HEK293 (cell line): Measurements from ENCODE around the gene GMEB2.
"Not testable (repeated sequence)": the region's sequence is repeated elsewhere in the genome, so short reads cannot be mapped to it uniquely, and the experiment has no call there.

Experiments used
- CTCF ChIP-seq: fragments of 450-650 bp; formaldehyde crosslinking; IDR thresholded peaks from 2 replicates; pipeline ENCODE4 v1.5.1; 2016; ENCODE audit warnings: missing biosample characterization, missing genetic modification characterization
- GLI2 ChIP-seq: fragments of 450-650 bp; formaldehyde crosslinking; IDR thresholded peaks from 2 replicates; pipeline ENCODE4; 2017; ENCODE audit warnings: missing biosample characterization, missing genetic modification characterization, low read depth, borderline replicate concordance
- KLF16 ChIP-seq: fragments of 450-650 bp; formaldehyde crosslinking; IDR thresholded peaks from 2 replicates; pipeline ENCODE4 v1.5.1; 2017; ENCODE audit warnings: missing biosample characterization, missing genetic modification characterization
- PBX3 ChIP-seq: sonication (generic); formaldehyde crosslinking; IDR thresholded peaks from 2 replicates; pipeline ENCODE4 v1.8.1; 2022; ENCODE audit warnings: mild to moderate bottlenecking, moderate library complexity, missing genetic modification reagents
- ZEB2 ChIP-seq: fragments of 450-650 bp; formaldehyde crosslinking; IDR thresholded peaks from 2 replicates; pipeline ENCODE4 v1.5.1; 2016; ENCODE audit warnings: missing biosample characterization, missing genetic modification characterization
- ZNF138 ChIP-seq: fragments of 450-650 bp; formaldehyde crosslinking; IDR thresholded peaks from 2 replicates; pipeline ENCODE4 v1.5.1; 2016; ENCODE audit warnings: missing biosample characterization, missing genetic modification characterization, borderline replicate concordance
- ZNF510 ChIP-seq: fragments of 450-650 bp; formaldehyde crosslinking; IDR thresholded peaks from 2 replicates; pipeline ENCODE4 v1.5.1; 2018; ENCODE audit warnings: mild to moderate bottlenecking, missing genetic modification characterization, missing biosample characterization; ENCODE audit not compliant: insufficient replicate concordance
- TF ChIP-seq, protein P1 (sequence below): fragments of 450-650 bp; formaldehyde crosslinking; IDR thresholded peaks from 2 replicates; pipeline ENCODE4 v1.5.1; 2016; ENCODE audit warnings: missing biosample characterization, missing genetic modification characterization
- TF ChIP-seq, protein P2 (sequence below): fragments of 450-650 bp; formaldehyde crosslinking; IDR thresholded peaks from 2 replicates; pipeline ENCODE4 v1.5.1; 2017; ENCODE audit warnings: missing biosample characterization, mild to moderate bottlenecking, missing genetic modification characterization, moderate library complexity
- TF ChIP-seq, protein P3 (sequence below): fragments of 450-650 bp; formaldehyde crosslinking; IDR thresholded peaks from 2 replicates; pipeline ENCODE4 v1.5.1; 2016; ENCODE audit warnings: missing biosample characterization, missing genetic modification characterization, low read depth

DNA sequence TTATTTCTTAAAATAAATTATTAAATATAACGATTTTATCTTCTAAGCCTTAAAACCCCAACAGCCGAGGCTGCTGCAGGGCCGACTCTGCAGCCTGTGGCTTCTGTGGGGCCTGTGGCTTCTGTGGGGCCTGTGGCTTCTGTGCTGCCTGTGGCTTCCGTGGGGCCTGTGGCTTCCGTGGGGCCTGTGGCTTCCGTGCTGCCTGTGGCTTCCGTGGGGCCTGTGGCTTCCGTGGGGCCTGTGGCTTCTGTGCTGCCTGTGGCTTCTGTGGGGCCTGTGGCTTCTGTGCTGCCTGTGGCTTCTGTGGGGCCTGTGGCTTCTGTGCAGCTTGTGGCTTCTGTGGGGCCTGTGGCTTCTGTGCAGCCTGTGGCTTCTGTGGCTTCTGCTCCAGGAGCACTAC lies 25.2 kb downstream of the GMEB2 start:
- TF ChIP-seq CTCF; PBX3 (CRISPR knock-in tag); GLI2; ZNF510 (tag by site-specific recombination); ZEB2 (tag by site-specific recombination); KLF16; ZNF138: not testable (repeated sequence)
- TF ChIP-seq, protein P1, sequence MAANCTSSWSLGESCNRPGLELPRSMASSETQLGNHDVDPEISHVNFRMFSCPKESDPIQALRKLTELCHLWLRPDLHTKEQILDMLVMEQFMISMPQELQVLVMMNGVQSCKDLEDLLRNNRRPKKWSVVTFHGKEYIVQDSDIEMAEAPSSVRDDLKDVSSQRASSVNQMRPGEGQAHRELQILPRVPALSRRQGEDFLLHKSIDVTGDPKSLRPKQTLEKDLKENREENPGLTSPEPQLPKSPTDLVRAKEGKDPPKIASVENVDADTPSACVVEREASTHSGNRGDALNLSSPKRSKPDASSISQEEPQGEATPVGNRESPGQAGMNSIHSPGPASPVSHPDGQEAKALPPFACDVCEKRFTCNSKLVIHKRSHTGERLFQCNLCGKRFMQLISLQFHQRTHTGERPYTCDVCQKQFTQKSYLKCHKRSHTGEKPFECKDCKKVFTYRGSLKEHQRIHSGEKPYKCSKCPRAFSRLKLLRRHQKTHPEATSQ (tag by site-specific recombination), result not testable (repeated sequence)
- TF ChIP-seq, protein P2, sequence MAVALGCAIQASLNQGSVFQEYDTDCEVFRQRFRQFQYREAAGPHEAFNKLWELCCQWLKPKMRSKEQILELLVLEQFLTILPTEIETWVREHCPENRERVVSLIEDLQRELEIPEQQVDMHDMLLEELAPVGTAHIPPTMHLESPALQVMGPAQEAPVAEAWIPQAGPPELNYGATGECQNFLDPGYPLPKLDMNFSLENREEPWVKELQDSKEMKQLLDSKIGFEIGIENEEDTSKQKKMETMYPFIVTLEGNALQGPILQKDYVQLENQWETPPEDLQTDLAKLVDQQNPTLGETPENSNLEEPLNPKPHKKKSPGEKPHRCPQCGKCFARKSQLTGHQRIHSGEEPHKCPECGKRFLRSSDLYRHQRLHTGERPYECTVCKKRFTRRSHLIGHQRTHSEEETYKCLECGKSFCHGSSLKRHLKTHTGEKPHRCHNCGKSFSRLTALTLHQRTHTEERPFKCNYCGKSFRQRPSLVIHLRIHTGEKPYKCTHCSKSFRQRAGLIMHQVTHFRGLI (tag by site-specific recombination), result not testable (repeated sequence)
- TF ChIP-seq, protein P3, sequence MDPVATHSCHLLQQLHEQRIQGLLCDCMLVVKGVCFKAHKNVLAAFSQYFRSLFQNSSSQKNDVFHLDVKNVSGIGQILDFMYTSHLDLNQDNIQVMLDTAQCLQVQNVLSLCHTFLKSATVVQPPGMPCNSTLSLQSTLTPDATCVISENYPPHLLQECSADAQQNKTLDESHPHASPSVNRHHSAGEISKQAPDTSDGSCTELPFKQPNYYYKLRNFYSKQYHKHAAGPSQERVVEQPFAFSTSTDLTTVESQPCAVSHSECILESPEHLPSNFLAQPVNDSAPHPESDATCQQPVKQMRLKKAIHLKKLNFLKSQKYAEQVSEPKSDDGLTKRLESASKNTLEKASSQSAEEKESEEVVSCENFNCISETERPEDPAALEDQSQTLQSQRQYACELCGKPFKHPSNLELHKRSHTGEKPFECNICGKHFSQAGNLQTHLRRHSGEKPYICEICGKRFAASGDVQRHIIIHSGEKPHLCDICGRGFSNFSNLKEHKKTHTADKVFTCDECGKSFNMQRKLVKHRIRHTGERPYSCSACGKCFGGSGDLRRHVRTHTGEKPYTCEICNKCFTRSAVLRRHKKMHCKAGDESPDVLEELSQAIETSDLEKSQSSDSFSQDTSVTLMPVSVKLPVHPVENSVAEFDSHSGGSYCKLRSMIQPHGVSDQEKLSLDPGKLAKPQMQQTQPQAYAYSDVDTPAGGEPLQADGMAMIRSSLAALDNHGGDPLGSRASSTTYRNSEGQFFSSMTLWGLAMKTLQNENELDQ, result not testable (repeated sequence)
